Choroid plexus epithelial cell (primary cell): Measurements from ENCODE around the gene ARHGAP26.
A peak's percentile ranks its signal among the peaks of the same experiment; 100 is the strongest.

Source experiments
- DNase-seq: peaks from one replicate; pipeline ENCODE4 v3.0.0-alpha.2; 2010; ENCODE audit warnings: low read depth
- H3K4me3 ChIP-seq: 2 replicates; pipeline ENCODE4 v1.5.1; 2011; ENCODE audit warnings: low read depth, mild to moderate bottlenecking, control low read depth, low read length, moderate library complexity
- CTCF ChIP-seq: conservative IDR thresholded peaks from 2 replicates; pipeline ENCODE4 v1.5.1; 2011; ENCODE audit warnings: low read depth, mild to moderate bottlenecking, control low read depth, inconsistent platforms, low read length, moderate library complexity

Gene ARHGAP26

GRCh38 chr5:143215690-143216089 is 445.5 kb downstream of the ARHGAP26 start:
- no peak overlapping the region for H3K4me3 ChIP-seq
- no peak for TF ChIP-seq CTCF
- DNase-seq, result no peak

DNA sequence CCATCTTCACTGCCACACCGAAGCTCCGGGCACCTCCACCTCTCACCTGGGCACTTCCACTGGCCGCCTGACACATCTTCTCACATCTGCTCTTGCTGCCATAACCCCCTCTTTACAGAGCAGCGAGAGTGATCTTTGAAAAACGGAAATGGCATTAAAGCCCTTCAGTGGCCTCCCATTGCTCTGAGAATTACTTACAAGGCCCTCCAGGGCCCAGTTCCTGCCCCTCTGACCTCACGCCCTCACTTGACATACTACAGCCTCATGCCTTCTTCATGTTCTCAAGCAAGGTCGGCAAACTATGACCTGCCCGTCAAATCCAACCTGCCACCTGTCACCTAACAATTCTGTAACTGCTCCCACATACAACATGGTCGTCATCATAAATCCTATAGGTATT is 446.0 kb downstream of the ARHGAP26 start:
- TF ChIP-seq CTCF, result no peak

GRCh38 chr5:143217065-143217803 is 447.1 kb downstream of the ARHGAP26 start:
- no peak overlapping the region for H3K4me3 ChIP-seq
- TF ChIP-seq CTCF, result peak; percentile 13
- peak; percentile 69 for DNase-seq

More for the DNA sequence above, 446.0 kb downstream of the ARHGAP26 start:
- H3K4me3 ChIP-seq, result no peak overlapping the region
- DNase-seq, result no peak

DNA sequence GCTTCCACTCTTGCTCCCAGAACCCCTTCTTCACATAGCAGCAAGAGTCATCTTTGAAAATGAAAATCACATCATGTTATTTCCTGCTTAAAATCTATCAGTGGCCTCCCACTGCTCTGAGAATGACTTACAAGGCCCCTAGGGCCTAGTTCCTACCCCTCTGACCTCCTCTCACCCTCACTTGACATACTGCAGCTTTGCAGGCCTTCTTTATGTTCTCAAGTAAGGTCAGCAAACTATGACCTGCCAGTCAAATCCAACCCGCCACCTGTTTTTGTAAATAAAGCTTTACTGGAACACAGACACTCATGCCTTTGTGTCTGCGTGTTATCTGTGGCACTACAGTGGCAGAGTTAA is 447.6 kb downstream of the ARHGAP26 start:
- no peak overlapping the region for H3K4me3 ChIP-seq
- no peak for DNase-seq
- no peak for TF ChIP-seq CTCF

- DNase-seq, result no peak
- no peak for TF ChIP-seq CTCF
- H3K4me3 ChIP-seq, result no peak overlapping the region
These were observed 448.5 kb downstream of the ARHGAP26 start for GRCh38 chr5:143218517-143219170.

DNA sequence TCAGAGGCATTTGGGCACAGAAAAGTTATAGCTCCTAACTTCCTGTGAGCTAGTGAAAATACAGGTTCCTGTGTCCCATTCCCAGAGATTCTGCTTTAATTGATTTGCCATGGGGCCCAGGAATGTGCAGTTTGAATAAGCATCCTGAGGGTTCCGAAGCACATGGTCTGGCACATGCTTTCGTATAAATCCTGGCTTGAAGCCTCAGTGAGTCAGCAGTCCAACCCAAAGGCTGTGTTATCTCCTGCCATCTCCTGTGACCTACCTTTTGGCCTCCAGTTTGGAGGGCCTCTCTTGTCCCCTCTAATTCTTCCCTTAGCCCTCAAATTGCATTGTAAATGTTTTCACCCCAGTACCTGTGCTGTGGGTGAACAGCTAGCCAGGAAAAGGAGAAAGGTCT is 449.5 kb downstream of the ARHGAP26 start:
- DNase-seq, result peak; percentile 26

More for the DNA sequence above, 449.5 kb downstream of the ARHGAP26 start:
- no peak overlapping the region for H3K4me3 ChIP-seq
- TF ChIP-seq CTCF, result no peak
